ENCODE measurements around the gene UGT1A9.

- TF ChIP-seq CTCF (IDR thresholded peaks at IDR 0.05; ENCODE audit: insufficient read depth, low read length), result no peak
- TF ChIP-seq POLR2AphosphoS5 (IDR thresholded peaks at IDR 0.05; ENCODE audit: low read depth), result no peak
- TF ChIP-seq GABPA (IDR thresholded peaks at IDR 0.05; ENCODE audit: low read depth), result no peak
- TF ChIP-seq REST (IDR thresholded peaks at IDR 0.05; ENCODE audit: insufficient replicate concordance, low read depth), result no peak
These were observed 146.4 kb downstream of the UGT1A9 start for GRCh38 chr2:233817995-233818638.
